MCF 10A (cell line): ENCODE data around the gene SBK1. TPM values are rescaled to one million over a fixed set of nuclear protein-coding genes. Genes with fewer than 3 reads are reported as not detected.
"Not testable (repeated sequence)": the region's sequence is repeated elsewhere in the genome, so short reads cannot be mapped to it uniquely, and the experiment has no call there.

Experiments
- Bru-seq: library from RNA; stranded (reverse); fragments of 400-500 nt; gene quantifications from one replicate; lab custom pipeline; 2021; lab: Mats Ljungman, UMichigan
- BruChase-seq, 2 experiments: library from RNA; stranded (reverse); fragments of 400-500 nt; gene quantifications; one replicate each; lab custom pipeline; 2021; lab: Mats Ljungman, UMichigan
- BruUV-seq: library from RNA; stranded (reverse); fragments of 400-500 nt; replicated peaks from 2 replicates; lab custom pipeline; 2021; lab: Mats Ljungman, UMichigan
- CTCF ChIA-PET: fragments of 300-600 bp; sonication (Branson Sonifier 250); formaldehyde crosslinking; extraction: SDS; loops from one replicate; lab custom pipeline; 2021; ENCODE audit warnings: antibody characterized with exemption, inconsistent platforms; lab: Yijun Ruan, JAX
- POLR2A ChIA-PET: fragments of 300-600, 350-650 bp; sonication (Branson Sonifier 250); formaldehyde crosslinking; extraction: SDS; loops from one replicate; lab custom pipeline; 2020; ENCODE audit warnings: antibody characterized with exemption, inconsistent platforms; lab: Yijun Ruan, JAX
- DNase-seq: peaks from one replicate; pipeline ENCODE4 v3.0.0-alpha.2; 2018; ENCODE audit not compliant: unreplicated experiment
- H3K27ac Mint-ChIP-seq: one replicate; pipeline ENCODE4 v1.8.0; 2022; ENCODE audit warnings: mild to moderate bottlenecking, low read depth, mixed read lengths; ENCODE audit not compliant: unreplicated experiment
- H3K27me3 Mint-ChIP-seq: one replicate; pipeline ENCODE4 v1.8.0; 2022; ENCODE audit warnings: mixed read lengths; ENCODE audit not compliant: insufficient read depth, unreplicated experiment
- H3K36me3 Mint-ChIP-seq: one replicate; pipeline ENCODE4 v1.8.0; 2022; ENCODE audit warnings: mild to moderate bottlenecking, moderate library complexity, mixed read lengths; ENCODE audit not compliant: insufficient read depth, unreplicated experiment
- H3K4me1 Mint-ChIP-seq: one replicate; pipeline ENCODE4 v1.8.0; 2022; ENCODE audit warnings: mixed read lengths; ENCODE audit not compliant: insufficient read depth, unreplicated experiment
- H3K4me3 Mint-ChIP-seq: one replicate; pipeline ENCODE4 v1.8.0; 2022; ENCODE audit warnings: mild to moderate bottlenecking, moderate library complexity, mixed read lengths; ENCODE audit not compliant: unreplicated experiment
- H3K9me3 Mint-ChIP-seq: one replicate; pipeline ENCODE4 v1.8.0; 2022; ENCODE audit warnings: mixed read lengths; ENCODE audit not compliant: unreplicated experiment
- intact Hi-C: fragments of 100-400 bp; cut with micrococcal nuclease; formaldehyde crosslinking; loops from 2 replicates; pipeline ENCODE4 v1.14.1; 2022
- long read RNA-seq: library from polyadenylated mRNA; stranded (forward); transcript quantifications from one replicate; pipeline ENCODE4 v2.0.0, GENCODE V29; 2022
- total RNA-seq: library from RNA; stranded (reverse); gene quantifications from 2 replicates; pipeline ENCODE4 v1.2.3, GENCODE V29; 2022
- TF ChIP-seq, protein P1 (sequence below): fragments of 200-600 bp; IDR thresholded peaks from one replicate; pipeline ENCODE4 v1.8.0; 2022; ENCODE audit warnings: antibody characterized with exemption, mild to moderate bottlenecking; ENCODE audit not compliant: unreplicated experiment

The SBK1 gene
- 0.14 and 0.25 TPM in 2 replicates for total RNA-seq
- percentile 14 among the genes with signal in this experiment for Bru-seq, nascent RNA
- BruChase-seq, experiment 1, labeled RNA remaining after a 6-hour chase, result percentile 10 among the genes with signal in this experiment
- percentile 14 among the genes with signal in this experiment for BruChase-seq, experiment 2, labeled RNA remaining after a 2-hour chase
- long read RNA-seq, full-length matches to known transcripts, result 2 of 2 reads
- long read RNA-seq, partial matches to known transcripts, result 0 of 2 reads
- long read RNA-seq, other reads (novel, unspliced or antisense), result 0 of 2 reads

GRCh38 chr16:28291651-28292626, at the start of gene SBK1:
TSS of gene SBK1 (plus strand) at chr16:28292525. CDS start at chr16:28317392, 24,867 bp downstream.
- peak within 1 kb of the TSS; percentile 70 for H3K4me3 Mint-ChIP-seq
- peaks cover 11% of the 10 kb centered on the region for H3K27me3 Mint-ChIP-seq
- intact Hi-C loops, result no loop called here
- H3K27ac Mint-ChIP-seq, result peak within 1 kb of the TSS; percentile 21
- TSS peak; percentile 66 for BruUV-seq
- peaks cover 8% of the 10 kb centered on the region for H3K4me1 Mint-ChIP-seq
- H3K36me3 Mint-ChIP-seq, result no peaks in the 10 kb centered on the region
- ChIA-PET CTCF (interaction anchor here (0.7 to 2.3 kb wide), 6 partner anchors 10 to 707 kb away, joined by 3 to 10 read pairs (median 3); no protein-coding TSS in a partner anchor), POLR2A (interaction anchor here (0.5 to 1.2 kb wide), 4 partner anchors 10 to 27 kb away, joined by 3 read pairs; no protein-coding TSS in a partner anchor)
- TF ChIP-seq, protein P1, sequence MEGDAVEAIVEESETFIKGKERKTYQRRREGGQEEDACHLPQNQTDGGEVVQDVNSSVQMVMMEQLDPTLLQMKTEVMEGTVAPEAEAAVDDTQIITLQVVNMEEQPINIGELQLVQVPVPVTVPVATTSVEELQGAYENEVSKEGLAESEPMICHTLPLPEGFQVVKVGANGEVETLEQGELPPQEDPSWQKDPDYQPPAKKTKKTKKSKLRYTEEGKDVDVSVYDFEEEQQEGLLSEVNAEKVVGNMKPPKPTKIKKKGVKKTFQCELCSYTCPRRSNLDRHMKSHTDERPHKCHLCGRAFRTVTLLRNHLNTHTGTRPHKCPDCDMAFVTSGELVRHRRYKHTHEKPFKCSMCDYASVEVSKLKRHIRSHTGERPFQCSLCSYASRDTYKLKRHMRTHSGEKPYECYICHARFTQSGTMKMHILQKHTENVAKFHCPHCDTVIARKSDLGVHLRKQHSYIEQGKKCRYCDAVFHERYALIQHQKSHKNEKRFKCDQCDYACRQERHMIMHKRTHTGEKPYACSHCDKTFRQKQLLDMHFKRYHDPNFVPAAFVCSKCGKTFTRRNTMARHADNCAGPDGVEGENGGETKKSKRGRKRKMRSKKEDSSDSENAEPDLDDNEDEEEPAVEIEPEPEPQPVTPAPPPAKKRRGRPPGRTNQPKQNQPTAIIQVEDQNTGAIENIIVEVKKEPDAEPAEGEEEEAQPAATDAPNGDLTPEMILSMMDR, result no peak
- peak; percentile 62 for DNase-seq
- no peaks in the 10 kb centered on the region for H3K9me3 Mint-ChIP-seq

DNA sequence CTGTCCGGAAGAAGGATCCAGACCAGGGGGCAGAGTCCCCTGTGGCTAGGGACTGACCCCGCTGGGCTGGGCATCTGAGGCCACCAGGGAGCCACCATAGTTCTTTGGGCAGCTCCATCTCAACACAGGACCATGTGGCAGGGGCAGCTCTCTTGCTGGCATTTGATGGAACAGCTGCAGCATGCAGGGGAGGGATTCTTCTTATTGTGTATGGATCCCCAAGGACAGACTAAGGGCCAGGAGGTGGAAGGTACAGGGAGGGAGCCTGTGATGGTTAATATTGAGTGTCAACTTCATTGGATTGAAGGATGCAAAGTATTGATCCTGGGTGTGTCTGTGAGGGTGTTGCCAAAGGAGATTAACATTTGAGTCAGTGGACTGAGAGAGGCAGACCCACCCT, 42.8 kb upstream of the SBK1 start:
- H3K9me3 Mint-ChIP-seq, BruUV-seq, H3K27ac Mint-ChIP-seq, H3K4me1 Mint-ChIP-seq, DNase-seq, CTCF ChIA-PET, H3K4me3 Mint-ChIP-seq, POLR2A ChIA-PET, intact Hi-C loops, H3K36me3 Mint-ChIP-seq: not testable (repeated sequence)
- peaks cover 42% of the 10 kb centered on the region for H3K27me3 Mint-ChIP-seq

DNA sequence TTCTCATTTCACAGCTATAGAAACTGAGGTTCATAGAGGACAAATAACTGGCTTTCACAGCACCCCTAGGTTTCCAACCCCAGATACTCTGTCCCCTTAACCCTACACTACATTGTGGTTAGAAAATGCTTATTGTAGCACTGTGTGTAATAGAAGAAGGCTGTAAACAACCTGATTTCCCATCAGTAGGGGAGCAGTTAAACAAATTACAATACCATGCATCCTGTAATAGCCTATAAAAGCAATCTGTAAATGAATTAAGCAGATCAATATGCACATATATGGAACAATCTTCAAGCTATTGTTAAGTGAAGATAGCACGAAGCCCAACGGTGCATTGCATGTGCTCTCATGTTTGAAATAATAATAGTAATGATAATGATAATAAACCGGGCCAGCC, 41.3 kb upstream of the SBK1 start:
- POLR2A ChIA-PET, result interaction anchor here (0.6 kb wide), 1 partner anchor 717 kb away, joined by 3 read pairs; no protein-coding TSS in a partner anchor
- Mint-ChIP-seq H3K36me3 (no peaks in the 10 kb centered on the region), H3K27me3 (peaks cover 27% of the 10 kb centered on the region), H3K9me3 (no peaks in the 10 kb centered on the region), H3K4me1 (no peaks in the 10 kb centered on the region), H3K4me3 (no peak overlapping the region), H3K27ac (no peak overlapping the region)
- CTCF ChIA-PET, result interaction anchor here (0.6 kb wide), 1 partner anchor 25 kb away, joined by 4 read pairs; no protein-coding TSS in a partner anchor
- TF ChIP-seq, protein P1, result no peak
- no TSS peak for BruUV-seq
- intact Hi-C loops, result no loop called here
- no peak for DNase-seq

- Mint-ChIP-seq H3K4me1 (no peaks in the 10 kb centered on the region), H3K4me3 (no peak overlapping the region), H3K27ac (no peak overlapping the region), H3K27me3 (peaks cover 35% of the 10 kb centered on the region), H3K36me3 (no peaks in the 10 kb centered on the region), H3K9me3 (no peaks in the 10 kb centered on the region)
- TF ChIP-seq, protein P1, result no peak
- ChIA-PET CTCF (interaction anchor here (0.5 kb wide), 1 partner anchor 286 kb away, joined by 3 read pairs; no protein-coding TSS in a partner anchor), POLR2A (no interaction called here)
- DNase-seq, result no peak
- intact Hi-C loops, result no loop called here
- no TSS peak for BruUV-seq
Measured at GRCh38 chr16:28254158-28254557, 38.2 kb upstream of the SBK1 start.
